ENCODE data around the gene C5orf22.
A peak's percentile ranks its signal among the peaks of the same experiment; 100 is the strongest.

C5orf22 gene

GRCh38 chr5:31569068-31569467 lies 37.0 kb downstream of the C5orf22 start:
- no peak for DNase-seq (ENCODE audit: extremely low read depth, low read depth)
- TF ChIP-seq, protein P1, sequence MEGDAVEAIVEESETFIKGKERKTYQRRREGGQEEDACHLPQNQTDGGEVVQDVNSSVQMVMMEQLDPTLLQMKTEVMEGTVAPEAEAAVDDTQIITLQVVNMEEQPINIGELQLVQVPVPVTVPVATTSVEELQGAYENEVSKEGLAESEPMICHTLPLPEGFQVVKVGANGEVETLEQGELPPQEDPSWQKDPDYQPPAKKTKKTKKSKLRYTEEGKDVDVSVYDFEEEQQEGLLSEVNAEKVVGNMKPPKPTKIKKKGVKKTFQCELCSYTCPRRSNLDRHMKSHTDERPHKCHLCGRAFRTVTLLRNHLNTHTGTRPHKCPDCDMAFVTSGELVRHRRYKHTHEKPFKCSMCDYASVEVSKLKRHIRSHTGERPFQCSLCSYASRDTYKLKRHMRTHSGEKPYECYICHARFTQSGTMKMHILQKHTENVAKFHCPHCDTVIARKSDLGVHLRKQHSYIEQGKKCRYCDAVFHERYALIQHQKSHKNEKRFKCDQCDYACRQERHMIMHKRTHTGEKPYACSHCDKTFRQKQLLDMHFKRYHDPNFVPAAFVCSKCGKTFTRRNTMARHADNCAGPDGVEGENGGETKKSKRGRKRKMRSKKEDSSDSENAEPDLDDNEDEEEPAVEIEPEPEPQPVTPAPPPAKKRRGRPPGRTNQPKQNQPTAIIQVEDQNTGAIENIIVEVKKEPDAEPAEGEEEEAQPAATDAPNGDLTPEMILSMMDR (IDR thresholded peaks at IDR 0.05; ENCODE audit: low read depth, low read length), result no peak

DNA sequence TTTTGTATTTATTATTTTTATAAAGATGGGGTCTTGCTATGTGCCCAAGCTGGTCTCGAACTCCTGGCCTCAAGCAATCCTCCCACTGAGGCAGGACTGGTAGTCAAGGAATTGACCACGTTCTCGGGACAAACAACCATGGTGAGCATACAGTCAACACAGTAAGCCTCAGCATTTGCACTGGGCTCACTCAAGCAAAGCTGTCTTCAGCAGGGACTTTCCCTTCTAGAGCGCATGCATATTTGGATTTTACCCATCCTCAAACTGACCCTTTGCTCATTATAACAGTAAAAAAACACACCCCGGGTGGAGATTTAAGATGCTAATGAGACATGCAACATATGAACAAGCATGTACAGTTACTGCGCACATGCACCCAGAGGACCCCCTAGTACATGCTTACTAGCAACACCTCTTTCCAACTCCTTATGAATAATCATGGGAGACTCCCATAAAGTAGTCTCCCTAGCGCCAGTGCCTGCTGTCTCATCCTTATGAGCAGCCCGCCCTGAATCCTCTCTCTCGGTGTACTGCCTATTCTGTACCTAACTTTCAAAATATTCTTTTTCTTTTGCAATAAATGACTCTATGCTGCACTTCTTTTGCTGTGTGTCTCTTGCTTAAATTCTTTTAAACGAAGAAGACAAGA lies 41.5 kb downstream of the C5orf22 start:
- DNase-seq (ENCODE audit: extremely low read depth, low read depth), result no peak
- TF ChIP-seq, protein P1 (IDR thresholded peaks at IDR 0.05; ENCODE audit: low read depth, low read length), result no peak

DNA sequence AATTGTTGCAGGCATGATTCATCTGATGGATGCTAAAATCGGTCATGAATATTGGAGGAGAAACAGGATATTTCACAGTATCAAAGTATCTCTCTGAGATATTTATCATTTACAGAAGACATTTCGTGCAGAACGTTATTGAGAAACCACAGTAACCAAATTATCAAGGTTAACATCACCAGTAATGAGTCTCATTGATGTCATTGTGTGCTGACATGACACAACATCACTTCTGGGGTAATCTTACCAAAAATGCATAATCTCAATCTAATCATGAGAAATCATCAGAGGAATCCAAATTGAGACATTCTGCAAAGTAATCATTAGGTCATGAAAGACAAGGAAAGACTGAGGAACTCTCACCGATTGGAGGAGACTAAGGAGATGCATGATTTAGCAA lies 42.7 kb downstream of the C5orf22 start:
- TF ChIP-seq, protein P1 (IDR thresholded peaks at IDR 0.05; ENCODE audit: low read depth, low read length), result no peak
- DNase-seq (ENCODE audit: extremely low read depth, low read depth), result no peak

DNA sequence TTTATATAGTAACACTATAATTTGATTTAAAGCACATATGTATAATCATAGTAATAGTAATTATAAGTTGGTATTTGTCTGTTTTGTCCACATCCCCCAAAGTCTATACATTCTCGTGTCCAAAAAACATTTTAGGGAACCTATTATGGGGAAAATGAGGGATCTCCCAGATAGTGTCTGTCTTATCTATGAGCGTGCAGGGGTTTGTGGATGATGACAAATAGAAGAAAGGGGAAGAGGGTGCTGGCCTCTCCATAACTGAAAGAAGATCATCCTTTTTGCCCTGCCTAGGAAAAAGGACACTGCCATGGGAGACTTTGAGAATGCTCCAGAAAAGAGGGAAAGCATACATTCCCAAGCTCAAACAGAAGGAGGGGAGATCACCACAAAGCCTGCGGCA lies 45.3 kb downstream of the C5orf22 start:
- no peak for DNase-seq (ENCODE audit: extremely low read depth, low read depth)
- TF ChIP-seq, protein P1 (IDR thresholded peaks at IDR 0.05; ENCODE audit: low read depth, low read length), result no peak

DNA sequence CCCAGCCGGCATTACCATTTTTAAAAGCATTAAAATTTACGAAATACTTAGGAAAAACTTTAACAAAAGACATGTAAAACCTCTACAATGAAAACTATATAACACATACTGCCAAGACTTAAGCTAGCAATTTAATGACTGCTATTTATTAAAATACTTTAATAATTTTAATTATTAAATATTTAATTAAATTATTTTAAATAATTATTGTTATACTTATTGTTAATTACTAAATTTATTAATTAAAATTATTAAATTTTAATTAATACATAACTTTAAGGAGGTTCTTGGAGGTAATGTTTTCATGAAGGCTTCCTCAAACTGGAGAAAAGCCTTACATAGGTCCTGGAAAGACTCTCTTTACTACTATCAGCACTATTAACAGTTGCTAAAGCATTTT lies 47.5 kb downstream of the C5orf22 start:
- TF ChIP-seq, protein P1 (IDR thresholded peaks at IDR 0.05; ENCODE audit: low read depth, low read length), result no peak
- no peak for DNase-seq (ENCODE audit: extremely low read depth, low read depth)

- TF ChIP-seq, protein P1 (IDR thresholded peaks at IDR 0.05; ENCODE audit: low read depth, low read length), result peak; percentile 35
- peak; percentile 2 for DNase-seq (ENCODE audit: extremely low read depth, low read depth)
Observed at GRCh38 chr5:31581498-31582099, 49.5 kb downstream of the C5orf22 start.

GRCh38 chr5:31583129-31583528 lies 51.0 kb downstream of the C5orf22 start:
- DNase-seq (ENCODE audit: extremely low read depth, low read depth), result no peak
- TF ChIP-seq, protein P1 (IDR thresholded peaks at IDR 0.05; ENCODE audit: low read depth, low read length), result no peak

All from AG09319 (cell line).